HepG2 (cell line): ENCODE data around the gene TSKU. TPM values are rescaled to one million over a fixed set of nuclear protein-coding genes. Genes with fewer than 3 reads are reported as not detected.
A peak's percentile ranks its signal among the peaks of the same experiment; 100 is the strongest.

Experiments used
- AGO1 ChIP-seq: fragments of 200-400 bp; formaldehyde crosslinking; IDR thresholded peaks from 2 replicates; pipeline ENCODE4 v1.6.1; 2017; ENCODE audit warnings: mild to moderate bottlenecking, low read depth, low read length, moderate library complexity; ENCODE audit not compliant: poor library complexity, severe bottlenecking
- CEBPG ChIP-seq: IDR thresholded peaks from 2 replicates; pipeline ENCODE4 v1.6.1; 2016
- GATAD2A ChIP-seq: IDR thresholded peaks from 2 replicates; pipeline ENCODE4 v1.6.1; 2016
- HNF4G ChIP-seq, 2 experiments: sonication (generic) in 1 of 2; formaldehyde crosslinking in 1 of 2; IDR thresholded peaks; 2 replicates each; pipeline versions ENCODE4 v1.4.0 to v1.6.1; 2011 to 2020; ENCODE audit warnings: borderline replicate concordance in 2 of 2, low read depth in 2 of 2, mild to moderate bottlenecking in 2 of 2, low read length in 1 of 2, missing genetic modification reagents in 1 of 2, moderate library complexity in 1 of 2
- NCOA5 ChIP-seq: sonication (generic); formaldehyde crosslinking; IDR thresholded peaks from 2 replicates; pipeline ENCODE4 v1.4.0; 2020; ENCODE audit warnings: missing genetic modification reagents
- POLR2A ChIP-seq, 2 experiments: IDR thresholded peaks; 2 replicates each; pipeline ENCODE4 v1.6.1; 2011; ENCODE audit warnings: low read depth in 2 of 2, low read length in 2 of 2, mild to moderate bottlenecking in 1 of 2, moderate library complexity in 1 of 2; ENCODE audit not compliant: insufficient read depth in 1 of 2
- RAD51 ChIP-seq: fragments of 450-650 bp; IDR thresholded peaks from 2 replicates; pipeline ENCODE4 v1.6.1; 2016; ENCODE audit warnings: borderline replicate concordance
- STAG1 ChIP-seq: sonication (generic); formaldehyde crosslinking; IDR thresholded peaks from 2 replicates; pipeline ENCODE4 v1.4.0; 2020; ENCODE audit warnings: missing genetic modification reagents
- STAT5B ChIP-seq: sonication (generic); formaldehyde crosslinking; IDR thresholded peaks from 2 replicates; pipeline ENCODE4 v1.4.0; 2020; ENCODE audit warnings: missing genetic modification reagents
- ZBTB3 ChIP-seq: sonication (generic); formaldehyde crosslinking; IDR thresholded peaks from 2 replicates; pipeline ENCODE4 v1.4.0; 2020; ENCODE audit warnings: low read depth, mild to moderate bottlenecking, moderate library complexity, missing genetic modification reagents, borderline replicate concordance
- ZKSCAN8 ChIP-seq: IDR thresholded peaks from 2 replicates; pipeline ENCODE4 v1.6.1; 2016; ENCODE audit warnings: borderline replicate concordance, missing genetic modification reagents, missing compliant biosample characterization
- ZNF251 ChIP-seq: sonication (generic); formaldehyde crosslinking; IDR thresholded peaks from 2 replicates; pipeline ENCODE4 v1.9.0; 2021; ENCODE audit warnings: mild to moderate bottlenecking, missing genetic modification reagents
- ZNF3 ChIP-seq: IDR thresholded peaks from 2 replicates; pipeline ENCODE4 v1.7.0; 2017; ENCODE audit warnings: inconsistent platforms
- ZNF333 ChIP-seq: sonication (generic); formaldehyde crosslinking; IDR thresholded peaks from 2 replicates; pipeline ENCODE4 v1.4.0; 2020; ENCODE audit warnings: mild to moderate bottlenecking, missing genetic modification reagents, borderline replicate concordance
- ZNF430 ChIP-seq: sonication (generic); formaldehyde crosslinking; IDR thresholded peaks from 2 replicates; pipeline ENCODE4 v1.9.0; 2021; ENCODE audit warnings: mild to moderate bottlenecking, missing genetic modification reagents
- ZSCAN25 ChIP-seq: sonication (generic); formaldehyde crosslinking; IDR thresholded peaks from 2 replicates; pipeline ENCODE4 v1.8.0; 2022; ENCODE audit warnings: mild to moderate bottlenecking, missing genetic modification reagents
- polyA plus RNA-seq, 8 experiments: library from polyadenylated mRNA; depleted of rRNA in 3 of 8; stranded (reverse) in 7 of 8; unstranded in 1 of 8; fragments of >200 nt; fragmentation: Illumina TruSeq in 4 of 8; extraction: Trizol in 4 of 8; gene quantifications; 2 replicates each; pipeline versions ENCODE4 v1.2.1 to v1.2.3, GENCODE V29; 2011 to 2016; ENCODE audit warnings: low read depth in 4 of 8, missing spikeins in 1 of 8, mixed read lengths in 1 of 8; ENCODE audit not compliant: insufficient read depth in 1 of 8
- total RNA-seq, 5 experiments: library from RNA; depleted of rRNA; stranded (reverse); fragments of >200 nt; fragmentation: Illumina TruSeq; extraction: Trizol; gene quantifications; 2 replicates each; pipeline ENCODE4 v1.2.3, GENCODE V29; 2016; ENCODE audit warnings: low read depth in 1 of 5
- TF ChIP-seq, protein P1 (sequence below): sonication (generic); formaldehyde crosslinking; IDR thresholded peaks from 2 replicates; pipeline ENCODE4 v1.4.0; 2020; ENCODE audit warnings: mild to moderate bottlenecking, missing genetic modification reagents
- TF ChIP-seq, protein P2 (sequence below): sonication (generic); formaldehyde crosslinking; IDR thresholded peaks from 2 replicates; pipeline ENCODE4 v1.4.0; 2020; ENCODE audit warnings: mild to moderate bottlenecking, missing genetic modification reagents, borderline replicate concordance

Gene TSKU
- total and polyA plus RNA-seq, 2 of the 13 experiments (the other 11 are each of a cell fraction or from before 2014, with no cell fraction given): 20.3 to 21.4 TPM

DNA sequence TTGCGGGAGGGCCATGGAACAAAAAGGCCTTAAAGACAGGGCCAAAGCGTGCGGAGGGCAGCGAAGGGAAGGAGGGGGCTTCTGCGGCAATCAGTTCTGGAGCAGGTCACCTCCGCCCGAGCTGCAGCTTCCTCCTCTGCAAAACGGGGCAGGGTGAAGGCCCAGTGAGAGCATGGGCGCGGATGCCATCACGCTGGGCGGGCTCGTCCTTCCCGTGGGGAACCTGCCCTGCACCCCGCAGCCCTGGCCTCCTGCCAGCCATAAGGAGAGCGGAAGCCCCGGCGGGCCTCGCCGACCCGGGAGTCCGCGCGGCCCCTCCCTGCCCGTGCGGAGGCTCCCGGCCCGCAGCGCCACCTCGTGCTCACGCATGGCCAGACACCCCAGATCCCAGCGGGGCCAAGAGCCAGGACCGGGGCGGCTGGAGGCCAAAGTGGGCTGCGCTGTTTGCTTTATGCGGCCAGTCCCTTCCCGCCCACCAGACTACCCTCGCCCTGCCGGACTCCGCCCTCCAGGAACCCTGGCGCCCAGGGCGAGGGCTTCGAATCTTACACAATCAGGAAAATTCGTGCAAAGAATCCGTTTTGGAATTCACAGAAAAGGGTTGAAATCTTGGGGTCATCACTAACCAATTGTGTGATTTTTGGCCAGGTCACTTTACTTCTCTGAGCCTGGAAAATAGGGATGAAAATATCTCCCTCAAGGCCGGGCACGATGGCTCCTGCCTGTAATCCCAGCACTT, 16.1 kb downstream of the TSKU start (continued):
- TF ChIP-seq ZNF333 (CRISPR knock-in tag): 0 out of 2 replicates have a peak, but pooled peaks have one; percentile 63
- TF ChIP-seq ZNF430 (CRISPR knock-in tag): peak; percentile 63; the same call in 1 of the 2 replicates
- TF ChIP-seq, protein P1, sequence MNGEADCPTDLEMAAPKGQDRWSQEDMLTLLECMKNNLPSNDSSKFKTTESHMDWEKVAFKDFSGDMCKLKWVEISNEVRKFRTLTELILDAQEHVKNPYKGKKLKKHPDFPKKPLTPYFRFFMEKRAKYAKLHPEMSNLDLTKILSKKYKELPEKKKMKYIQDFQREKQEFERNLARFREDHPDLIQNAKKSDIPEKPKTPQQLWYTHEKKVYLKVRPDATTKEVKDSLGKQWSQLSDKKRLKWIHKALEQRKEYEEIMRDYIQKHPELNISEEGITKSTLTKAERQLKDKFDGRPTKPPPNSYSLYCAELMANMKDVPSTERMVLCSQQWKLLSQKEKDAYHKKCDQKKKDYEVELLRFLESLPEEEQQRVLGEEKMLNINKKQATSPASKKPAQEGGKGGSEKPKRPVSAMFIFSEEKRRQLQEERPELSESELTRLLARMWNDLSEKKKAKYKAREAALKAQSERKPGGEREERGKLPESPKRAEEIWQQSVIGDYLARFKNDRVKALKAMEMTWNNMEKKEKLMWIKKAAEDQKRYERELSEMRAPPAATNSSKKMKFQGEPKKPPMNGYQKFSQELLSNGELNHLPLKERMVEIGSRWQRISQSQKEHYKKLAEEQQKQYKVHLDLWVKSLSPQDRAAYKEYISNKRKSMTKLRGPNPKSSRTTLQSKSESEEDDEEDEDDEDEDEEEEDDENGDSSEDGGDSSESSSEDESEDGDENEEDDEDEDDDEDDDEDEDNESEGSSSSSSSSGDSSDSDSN (CRISPR knock-in tag): peak; percentile 73; the same call in 1 of the 2 replicates
- no peak for TF ChIP-seq ZNF251 (CRISPR knock-in tag)
- 0 out of 4 replicates have a peak, but pooled peaks of 1 of the 2 experiments have one; percentile 25 for TF ChIP-seq POLR2A (IDR thresholded peaks at IDR 0.05; ENCODE audit: insufficient read depth in 1 of 2, low read depth in 2 of 2, low read length in 2 of 2)
- peak; percentile 48; the same call in 1 of the 2 replicates for TF ChIP-seq ZKSCAN8
- TF ChIP-seq ZBTB3 (CRISPR knock-in tag): no peak
- no peak for TF ChIP-seq NCOA5
- TF ChIP-seq ZNF3: no peak
- peak; percentile 42; the same call in 1 of the 2 replicates for TF ChIP-seq STAT5B (CRISPR knock-in tag)
- no peak for TF ChIP-seq RAD51
- peak; percentile 82 for TF ChIP-seq ZSCAN25
- peak; percentile 43 for TF ChIP-seq CEBPG (CRISPR knock-in tag)
- peak; percentile 65 for TF ChIP-seq GATAD2A (CRISPR knock-in tag)
- TF ChIP-seq, protein P2, sequence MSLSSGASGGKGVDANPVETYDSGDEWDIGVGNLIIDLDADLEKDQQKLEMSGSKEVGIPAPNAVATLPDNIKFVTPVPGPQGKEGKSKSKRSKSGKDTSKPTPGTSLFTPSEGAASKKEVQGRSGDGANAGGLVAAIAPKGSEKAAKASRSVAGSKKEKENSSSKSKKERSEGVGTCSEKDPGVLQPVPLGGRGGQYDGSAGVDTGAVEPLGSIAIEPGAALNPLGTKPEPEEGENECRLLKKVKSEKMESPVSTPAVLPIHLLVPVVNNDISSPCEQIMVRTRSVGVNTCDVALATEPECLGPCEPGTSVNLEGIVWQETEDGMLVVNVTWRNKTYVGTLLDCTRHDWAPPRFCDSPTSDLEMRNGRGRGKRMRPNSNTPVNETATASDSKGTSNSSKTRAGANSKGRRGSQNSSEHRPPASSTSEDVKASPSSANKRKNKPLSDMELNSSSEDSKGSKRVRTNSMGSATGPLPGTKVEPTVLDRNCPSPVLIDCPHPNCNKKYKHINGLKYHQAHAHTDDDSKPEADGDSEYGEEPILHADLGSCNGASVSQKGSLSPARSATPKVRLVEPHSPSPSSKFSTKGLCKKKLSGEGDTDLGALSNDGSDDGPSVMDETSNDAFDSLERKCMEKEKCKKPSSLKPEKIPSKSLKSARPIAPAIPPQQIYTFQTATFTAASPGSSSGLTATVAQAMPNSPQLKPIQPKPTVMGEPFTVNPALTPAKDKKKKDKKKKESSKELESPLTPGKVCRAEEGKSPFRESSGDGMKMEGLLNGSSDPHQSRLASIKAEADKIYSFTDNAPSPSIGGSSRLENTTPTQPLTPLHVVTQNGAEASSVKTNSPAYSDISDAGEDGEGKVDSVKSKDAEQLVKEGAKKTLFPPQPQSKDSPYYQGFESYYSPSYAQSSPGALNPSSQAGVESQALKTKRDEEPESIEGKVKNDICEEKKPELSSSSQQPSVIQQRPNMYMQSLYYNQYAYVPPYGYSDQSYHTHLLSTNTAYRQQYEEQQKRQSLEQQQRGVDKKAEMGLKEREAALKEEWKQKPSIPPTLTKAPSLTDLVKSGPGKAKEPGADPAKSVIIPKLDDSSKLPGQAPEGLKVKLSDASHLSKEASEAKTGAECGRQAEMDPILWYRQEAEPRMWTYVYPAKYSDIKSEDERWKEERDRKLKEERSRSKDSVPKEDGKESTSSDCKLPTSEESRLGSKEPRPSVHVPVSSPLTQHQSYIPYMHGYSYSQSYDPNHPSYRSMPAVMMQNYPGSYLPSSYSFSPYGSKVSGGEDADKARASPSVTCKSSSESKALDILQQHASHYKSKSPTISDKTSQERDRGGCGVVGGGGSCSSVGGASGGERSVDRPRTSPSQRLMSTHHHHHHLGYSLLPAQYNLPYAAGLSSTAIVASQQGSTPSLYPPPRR (CRISPR knock-in tag): peak; percentile 80
- TF ChIP-seq STAG1 (CRISPR knock-in tag): peak; percentile 94
- peak; percentile 25; the same call in 1 of the 2 replicates for TF ChIP-seq HNF4G (IDR thresholded peaks at IDR 0.05; ENCODE audit: borderline replicate concordance, low read depth, low read length)
- TF ChIP-seq HNF4G (CRISPR knock-in tag; IDR thresholded peaks at IDR 0.05; ENCODE audit: borderline replicate concordance, low read depth): no peak; the same call in 1 of the 2 replicates
- peak; percentile 92 for TF ChIP-seq AGO1
